Urinary bladder (tissue), 4 donors: ENCODE results near the gene XRN1. TPM values are rescaled to one million over a fixed set of nuclear protein-coding genes. Genes with fewer than 3 reads are reported as not detected.
"Not testable (repeated sequence)": the region's sequence is repeated elsewhere in the genome, so short reads cannot be mapped to it uniquely, and the experiment has no call there.

ENCODE experiments used
- DNase-seq: peaks from one replicate; pipeline ENCODE4 v3.0.0-alpha.2; 2015; ENCODE audit errors: extremely low spot score
- H3K27ac ChIP-seq: one replicate; pipeline ENCODE4 v1.5.1; 2013; ENCODE audit warnings: low read depth, mild to moderate bottlenecking, moderate library complexity
- H3K36me3 ChIP-seq: one replicate; pipeline ENCODE4 v1.6.1; 2013; ENCODE audit warnings: mild to moderate bottlenecking, moderate library complexity; ENCODE audit not compliant: insufficient read depth
- H3K4me1 ChIP-seq: one replicate; pipeline ENCODE4 v1.6.1; 2013; ENCODE audit warnings: mild to moderate bottlenecking, moderate library complexity; ENCODE audit not compliant: insufficient read depth
- H3K4me3 ChIP-seq: one replicate; pipeline ENCODE4 v1.5.1; 2013; ENCODE audit warnings: low read depth, low read length
- WGBS: extraction: QIAGEN DNeasy Blood & Tissue Kit; methylation state at CpG from one replicate; pipeline ENCODE4 v1.1.7; 2013; 5-methylcytosine and 5-hydroxymethylcytosine counted together
- polyA plus RNA-seq: library from polyadenylated mRNA; stranded (reverse); fragments of 200-250 nt; gene quantifications from one replicate; pipeline ENCODE4 v1.2.3, GENCODE V29; 2013
- total RNA-seq: library from RNA; depleted of rRNA; stranded (reverse); fragments of >200 nt; gene quantifications from one replicate; pipeline ENCODE4 v1.2.3, GENCODE V29; 2014
- donor health status: healthy with polysubstance abuse.
- donor health status: healthy.

Gene XRN1
- total and polyA plus RNA-seq, 2 donors = 8.5 to 99.3 TPM

DNA sequence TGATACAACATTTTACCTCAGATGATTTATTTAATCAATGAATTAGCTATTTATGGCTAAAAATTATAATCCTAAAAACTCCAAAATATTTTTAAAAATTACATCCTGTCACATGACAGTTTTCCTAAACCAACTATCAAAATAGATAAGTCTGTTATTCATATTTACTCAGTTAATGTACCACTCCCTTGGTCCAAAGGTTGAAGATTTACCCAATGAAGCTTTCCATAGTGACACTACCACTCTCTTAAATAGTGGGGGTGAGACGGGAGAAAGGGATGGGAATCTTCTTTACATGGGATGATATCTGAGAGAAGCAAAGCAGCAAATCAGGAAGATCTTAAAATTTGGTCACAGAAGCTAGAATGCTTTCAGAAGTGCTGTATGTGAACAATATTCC, 30.5 kb downstream of the XRN1 start:
- Histone ChIP-seq H3K36me3 (peaks cover 5% of the 10 kb centered on the region), H3K4me3 (no peak overlapping the region), H3K4me1 (no peaks in the 10 kb centered on the region), H3K27ac (no peak overlapping the region)
- 91% methylated on average over 1 of the region's 1 CpG for WGBS
- DNase-seq = no peak

- DNase-seq, H3K27ac ChIP-seq, H3K4me3 ChIP-seq, H3K4me1 ChIP-seq: not testable (repeated sequence)
- 94% methylated on average over 7 of the region's 7 CpGs for WGBS
- peaks cover 12% of the 10 kb centered on the region for H3K36me3 ChIP-seq
Measured at GRCh38 chr3:142400537-142400936, 47.3 kb downstream of the XRN1 start.

DNA sequence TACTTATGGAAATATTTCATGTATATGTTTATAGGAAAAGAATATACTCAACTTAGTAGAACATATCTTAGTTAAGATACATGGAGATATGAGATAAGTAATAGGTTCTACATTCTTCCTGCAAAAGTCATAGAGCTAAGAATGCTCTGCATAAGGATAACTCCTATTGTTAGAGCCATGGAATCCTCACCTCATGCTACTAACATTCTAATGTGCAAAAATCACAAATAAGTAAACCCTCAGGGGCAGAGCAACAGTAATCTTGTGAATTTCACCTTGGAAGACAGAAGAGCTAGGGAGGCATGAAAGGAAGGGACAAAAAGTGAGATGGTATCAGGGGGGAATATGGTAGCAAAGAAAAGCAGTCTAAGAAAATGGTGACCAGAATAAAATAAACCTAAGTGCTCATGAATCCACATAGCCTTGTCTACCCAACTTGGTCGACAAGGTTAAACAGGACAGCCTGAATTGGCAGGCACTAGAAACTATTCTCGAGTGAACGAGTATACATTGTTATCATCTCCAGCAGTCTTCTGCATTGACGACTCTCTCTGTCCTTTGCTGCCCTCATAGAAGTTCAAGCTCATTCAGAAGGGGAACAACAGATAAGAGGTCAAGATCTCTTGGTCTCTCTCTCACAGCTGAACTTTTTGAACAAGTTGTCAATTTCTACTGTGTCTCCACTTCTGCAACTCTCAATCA, 52.8 kb downstream of the XRN1 start:
- 95% methylated on average over 4 of the region's 4 CpGs for WGBS
- H3K4me3 ChIP-seq = no peak overlapping the region
- H3K36me3 ChIP-seq = peaks cover 10% of the 10 kb centered on the region
- H3K27ac ChIP-seq = no peak overlapping the region
- no peak for DNase-seq
- H3K4me1 ChIP-seq = no peaks in the 10 kb centered on the region

- Histone ChIP-seq H3K27ac (no peak overlapping the region), H3K4me3 (no peak overlapping the region), H3K4me1 (no peaks in the 10 kb centered on the region), H3K36me3 (peaks cover 6% of the 10 kb centered on the region)
- 98% methylated on average over 2 of the region's 2 CpGs for WGBS
- DNase-seq = no peak
Measured at GRCh38 chr3:142385078-142385477, 62.8 kb downstream of the XRN1 start.

GRCh38 chr3:142374687-142375086, 73.2 kb downstream of the XRN1 start:
- Histone ChIP-seq H3K4me1 (no peaks in the 10 kb centered on the region), H3K36me3 (peaks cover 3% of the 10 kb centered on the region), H3K4me3 (no peak overlapping the region), H3K27ac (no peak overlapping the region)
- DNase-seq = no peak
- WGBS = 96% methylated on average over 3 of the region's 3 CpGs

GRCh38 chr3:142369576-142369975, 78.3 kb downstream of the XRN1 start:
- 94% methylated on average over 6 of the region's 6 CpGs for WGBS
- not testable (repeated sequence) for DNase-seq, H3K4me3 ChIP-seq, H3K36me3 ChIP-seq, H3K27ac ChIP-seq, H3K4me1 ChIP-seq

- Histone ChIP-seq H3K4me3 (no peak overlapping the region), H3K4me1 (no peaks in the 10 kb centered on the region), H3K27ac (no peak overlapping the region), H3K36me3 (peaks cover 2% of the 10 kb centered on the region)
- 64% methylated on average over 1 of the region's 1 CpG for WGBS
- no peak for DNase-seq
Measured at GRCh38 chr3:142366434-142366833, 81.4 kb downstream of the XRN1 start.

- Histone ChIP-seq H3K4me1 (no peaks in the 10 kb centered on the region), H3K4me3 (no peak overlapping the region), H3K27ac (no peak overlapping the region), H3K36me3 (peaks cover 2% of the 10 kb centered on the region)
- WGBS = 94% methylated on average over 2 of the region's 2 CpGs
- no peak for DNase-seq
Measured at GRCh38 chr3:142363936-142364467, 83.8 kb downstream of the XRN1 start.

DNA sequence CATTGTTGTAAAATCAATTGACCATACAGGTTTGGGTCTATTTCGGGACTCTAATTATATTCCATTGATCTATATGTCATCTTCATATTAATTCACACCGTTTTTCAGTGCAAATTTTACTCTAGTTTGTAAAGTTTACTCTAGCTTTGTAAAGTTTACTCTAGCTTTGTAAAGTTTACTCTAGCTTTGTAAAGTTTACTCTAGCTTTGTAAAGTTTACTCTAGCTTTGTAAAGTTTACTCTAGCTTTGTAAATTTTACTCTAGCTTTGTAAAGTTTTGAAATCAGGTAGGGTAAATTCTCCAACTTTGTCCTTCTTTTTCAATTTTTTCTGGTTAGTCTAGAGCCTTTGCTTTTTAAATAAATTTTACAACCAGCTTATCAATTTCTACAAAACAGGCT, 84.4 kb downstream of the XRN1 start:
- not testable (repeated sequence) for H3K4me3 ChIP-seq, H3K27ac ChIP-seq, H3K36me3 ChIP-seq, H3K4me1 ChIP-seq, DNase-seq
- WGBS = 81% methylated on average over 2 of the region's 2 CpGs

- Histone ChIP-seq H3K4me3 (no peak overlapping the region), H3K27ac (no peak overlapping the region), H3K4me1 (no peaks in the 10 kb centered on the region), H3K36me3 (peaks cover 3% of the 10 kb centered on the region)
- DNase-seq = no peak
- 93% methylated on average over 2 of the region's 2 CpGs for WGBS
Measured at GRCh38 chr3:142359367-142359766, 88.5 kb downstream of the XRN1 start.

DNA sequence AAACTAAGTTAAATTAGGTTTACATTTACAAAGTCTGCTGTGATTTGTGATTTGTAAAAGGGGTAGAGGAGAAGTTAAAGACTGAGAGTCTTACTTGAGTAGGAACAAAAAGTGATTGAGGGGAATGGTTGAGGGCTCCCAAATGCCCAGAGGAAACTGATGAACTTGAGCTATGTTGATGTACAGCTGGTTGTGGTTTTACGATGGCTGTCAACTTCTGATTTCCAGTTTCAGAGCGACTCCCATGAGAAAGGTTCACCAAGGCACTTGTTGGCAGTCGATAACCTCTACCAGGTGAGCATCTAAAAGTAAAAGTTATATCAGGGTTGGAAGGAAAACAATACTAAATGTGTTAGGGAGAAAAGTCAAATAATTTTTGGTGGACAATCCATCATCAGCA, 91.0 kb downstream of the XRN1 start:
- Histone ChIP-seq H3K4me1 (no peaks in the 10 kb centered on the region), H3K4me3 (no peak overlapping the region), H3K36me3 (peaks cover 3% of the 10 kb centered on the region), H3K27ac (no peak overlapping the region)
- no peak for DNase-seq
- WGBS = 94% methylated on average over 3 of the region's 3 CpGs

DNA sequence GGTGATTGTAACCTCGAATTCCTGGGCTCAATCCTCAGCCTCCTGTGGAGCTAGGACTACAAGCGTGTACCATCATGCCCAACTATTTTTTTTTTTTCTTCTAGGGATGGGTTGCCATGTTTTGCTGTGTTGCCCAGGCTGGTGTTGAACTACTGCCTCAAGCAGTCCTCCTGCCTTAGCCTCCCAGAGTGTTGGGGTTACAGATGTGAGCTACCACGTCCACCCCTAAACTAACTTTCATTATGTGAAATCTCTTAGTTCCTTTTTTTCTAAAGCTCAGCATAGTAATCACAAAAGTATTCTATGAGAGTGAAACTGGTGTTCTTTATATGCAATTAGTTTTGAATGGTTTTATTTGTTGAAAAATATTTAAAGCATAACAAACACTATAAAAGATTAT, 92.1 kb downstream of the XRN1 start:
- Histone ChIP-seq H3K4me1 (no peaks in the 10 kb centered on the region), H3K36me3 (peaks cover 3% of the 10 kb centered on the region), H3K4me3 (no peak overlapping the region), H3K27ac (no peak overlapping the region)
- DNase-seq = no peak
- WGBS = 95% methylated on average over 3 of the region's 3 CpGs

DNA sequence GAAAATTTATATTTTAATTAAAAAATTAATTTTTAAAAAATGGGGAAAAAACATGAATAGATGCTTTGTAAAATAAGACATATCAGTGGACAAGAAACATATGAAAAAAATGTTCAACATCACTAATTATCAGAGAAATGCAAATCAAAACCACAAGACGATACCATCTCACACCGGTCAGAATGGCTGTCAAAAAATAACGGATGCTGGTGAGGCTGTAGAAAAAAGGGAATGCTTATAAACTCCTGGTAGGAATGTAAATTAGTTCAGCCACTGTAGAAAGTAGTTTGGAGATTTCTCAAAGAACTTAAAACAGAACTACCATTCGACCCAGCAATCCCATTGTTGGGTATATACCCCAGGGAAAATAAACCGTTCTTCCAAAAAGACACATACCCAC, 93.8 kb downstream of the XRN1 start:
- DNase-seq = no peak
- Histone ChIP-seq H3K4me1 (no peaks in the 10 kb centered on the region), H3K36me3 (peaks cover 8% of the 10 kb centered on the region), H3K4me3 (no peak overlapping the region), H3K27ac (no peak overlapping the region)
- 97% methylated on average over 5 of the region's 5 CpGs for WGBS

DNA sequence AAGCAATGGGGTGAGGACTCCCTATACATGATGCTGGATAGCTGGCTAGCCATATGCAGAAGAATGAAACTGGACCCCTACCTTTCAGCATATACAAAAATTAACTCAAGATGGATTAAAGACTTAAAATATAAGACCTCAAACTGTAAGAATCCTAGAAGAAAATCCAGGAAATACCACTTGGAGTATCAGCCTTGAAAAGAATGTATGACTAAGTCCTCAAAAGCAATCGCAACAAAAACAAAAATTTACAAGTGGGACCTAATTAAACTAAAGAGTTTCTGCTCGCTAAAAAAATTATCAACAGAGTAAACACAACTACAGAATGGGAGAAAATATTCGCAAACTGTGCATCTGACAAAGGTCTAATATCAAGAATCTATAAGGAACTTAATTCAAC, 94.3 kb downstream of the XRN1 start:
- 97% methylated on average over 3 of the region's 3 CpGs for WGBS
- H3K4me3 ChIP-seq = no peak overlapping the region
- H3K4me1 ChIP-seq = no peaks in the 10 kb centered on the region
- H3K36me3 ChIP-seq = peaks cover 8% of the 10 kb centered on the region
- DNase-seq = no peak
- H3K27ac ChIP-seq = no peak overlapping the region
